Fibroblast of mammary gland (primary cell): ENCODE data around the gene ENTHD1.

Source experiments
- DNase-seq: peaks from one replicate; pipeline ENCODE4 v3.0.0-alpha.2; 2010; ENCODE audit warnings: low read depth
- H3K4me3 ChIP-seq: 2 replicates; pipeline ENCODE4 v1.5.1; 2011; ENCODE audit warnings: low read depth, mild to moderate bottlenecking, low read length, moderate library complexity; ENCODE audit not compliant: control insufficient read depth
- TF ChIP-seq, protein P1 (sequence below): conservative IDR thresholded peaks from 2 replicates; pipeline ENCODE4 v1.5.1; 2011; ENCODE audit warnings: low read depth, low read length, inconsistent platforms; ENCODE audit not compliant: control insufficient read depth, insufficient read depth

The ENTHD1 gene

DNA sequence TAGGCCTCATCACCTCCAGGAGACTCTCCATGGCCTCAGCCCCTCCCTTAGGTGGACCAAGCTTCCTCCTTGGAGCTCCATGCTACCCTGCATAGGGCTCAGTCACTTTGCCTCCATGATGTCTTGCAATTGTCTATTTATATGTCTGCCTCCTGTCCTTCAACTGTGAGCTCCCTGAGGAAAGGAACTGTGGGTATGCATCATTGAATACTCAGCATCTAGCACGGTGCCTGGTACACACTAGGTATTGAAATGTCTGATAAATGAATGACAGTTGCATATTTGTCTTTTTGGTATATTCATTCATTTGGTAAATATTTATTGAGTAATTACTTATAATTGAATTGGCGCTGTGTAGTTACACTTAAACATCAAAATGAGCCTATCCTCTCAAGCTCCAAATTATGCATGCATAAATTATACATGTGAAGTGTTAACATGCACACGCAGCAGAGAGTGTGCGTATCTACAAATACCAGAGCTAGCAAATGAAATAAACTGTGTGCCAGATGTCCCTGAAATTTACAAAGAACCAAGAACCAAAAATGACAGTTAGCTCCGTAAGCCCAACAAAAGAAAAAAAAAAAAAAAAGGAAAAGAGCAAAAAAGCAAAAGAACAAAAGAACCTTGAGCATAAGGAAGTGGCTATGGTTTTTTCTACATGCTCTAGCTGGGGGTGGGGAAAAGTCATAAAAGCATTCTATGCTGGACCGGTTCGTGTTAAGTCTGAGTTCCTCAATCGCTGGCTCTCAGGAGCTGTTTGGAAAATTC is 32.5 kb upstream of the ENTHD1 start:
- TF ChIP-seq, protein P1, sequence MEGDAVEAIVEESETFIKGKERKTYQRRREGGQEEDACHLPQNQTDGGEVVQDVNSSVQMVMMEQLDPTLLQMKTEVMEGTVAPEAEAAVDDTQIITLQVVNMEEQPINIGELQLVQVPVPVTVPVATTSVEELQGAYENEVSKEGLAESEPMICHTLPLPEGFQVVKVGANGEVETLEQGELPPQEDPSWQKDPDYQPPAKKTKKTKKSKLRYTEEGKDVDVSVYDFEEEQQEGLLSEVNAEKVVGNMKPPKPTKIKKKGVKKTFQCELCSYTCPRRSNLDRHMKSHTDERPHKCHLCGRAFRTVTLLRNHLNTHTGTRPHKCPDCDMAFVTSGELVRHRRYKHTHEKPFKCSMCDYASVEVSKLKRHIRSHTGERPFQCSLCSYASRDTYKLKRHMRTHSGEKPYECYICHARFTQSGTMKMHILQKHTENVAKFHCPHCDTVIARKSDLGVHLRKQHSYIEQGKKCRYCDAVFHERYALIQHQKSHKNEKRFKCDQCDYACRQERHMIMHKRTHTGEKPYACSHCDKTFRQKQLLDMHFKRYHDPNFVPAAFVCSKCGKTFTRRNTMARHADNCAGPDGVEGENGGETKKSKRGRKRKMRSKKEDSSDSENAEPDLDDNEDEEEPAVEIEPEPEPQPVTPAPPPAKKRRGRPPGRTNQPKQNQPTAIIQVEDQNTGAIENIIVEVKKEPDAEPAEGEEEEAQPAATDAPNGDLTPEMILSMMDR, result no peak
- DNase-seq, result no peak
- no peak overlapping the region for H3K4me3 ChIP-seq

DNA sequence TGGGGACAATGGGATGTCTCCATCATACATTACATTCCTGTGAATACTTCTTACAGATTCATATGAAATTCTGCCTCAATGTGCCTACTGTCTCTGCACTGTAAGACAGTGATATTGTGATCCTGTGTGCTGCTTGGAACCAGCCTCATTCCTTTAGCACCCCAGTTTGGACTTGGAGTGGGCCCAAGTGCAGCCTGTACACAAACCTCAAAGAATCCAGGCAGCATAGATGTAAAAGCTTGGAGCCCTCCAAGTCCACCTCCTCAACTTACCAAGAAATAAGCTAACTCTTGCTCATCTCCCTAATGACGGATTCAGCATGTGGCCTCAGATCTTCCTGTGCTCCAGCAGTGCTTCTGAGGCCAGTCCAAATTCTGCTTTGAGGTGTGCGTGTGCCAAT is 31.7 kb upstream of the ENTHD1 start:
- TF ChIP-seq, protein P1, result no peak
- H3K4me3 ChIP-seq, result no peak overlapping the region
- DNase-seq, result no peak

DNA sequence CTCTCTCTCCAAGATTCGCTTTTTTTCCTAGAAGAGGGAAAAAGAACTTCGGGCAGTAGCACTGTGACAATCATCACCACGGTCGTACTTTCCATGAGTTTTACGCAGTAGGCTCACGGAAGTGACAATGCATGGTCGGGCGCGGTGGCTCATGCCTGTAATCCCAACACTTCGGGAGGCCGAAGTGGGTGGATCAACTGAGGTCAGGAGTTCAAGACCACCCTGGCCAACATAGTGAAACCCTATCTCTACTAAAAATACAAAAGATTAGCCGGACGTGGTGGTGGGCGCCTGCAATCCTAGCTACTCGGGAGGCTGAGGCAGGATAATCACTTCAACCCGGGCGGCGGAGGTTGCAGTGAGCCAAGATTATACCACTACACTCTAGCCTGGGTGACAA is 30.7 kb upstream of the ENTHD1 start:
- TF ChIP-seq, protein P1, result no peak
- DNase-seq, result no peak
- no peak overlapping the region for H3K4me3 ChIP-seq

DNA sequence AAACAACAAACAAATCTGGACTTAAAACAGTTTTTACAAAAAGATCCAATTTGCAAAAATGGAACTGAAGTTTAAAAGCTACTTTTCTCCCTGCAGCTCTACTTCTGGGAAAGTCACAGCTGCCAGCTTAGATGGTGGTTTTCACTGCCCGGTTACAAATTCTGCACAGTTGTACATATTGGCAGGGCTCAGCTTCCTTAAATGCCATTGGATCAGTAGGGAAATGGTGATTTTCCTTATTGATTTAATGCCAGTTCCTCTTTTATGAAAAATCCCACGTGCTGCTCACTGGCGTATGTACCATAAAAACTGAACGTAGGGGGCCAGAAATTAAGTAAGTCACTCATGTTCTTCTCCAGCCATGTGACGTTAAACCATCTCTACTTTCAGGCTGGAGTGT is 30.1 kb upstream of the ENTHD1 start:
- H3K4me3 ChIP-seq, result no peak overlapping the region
- TF ChIP-seq, protein P1, result no peak

DNA sequence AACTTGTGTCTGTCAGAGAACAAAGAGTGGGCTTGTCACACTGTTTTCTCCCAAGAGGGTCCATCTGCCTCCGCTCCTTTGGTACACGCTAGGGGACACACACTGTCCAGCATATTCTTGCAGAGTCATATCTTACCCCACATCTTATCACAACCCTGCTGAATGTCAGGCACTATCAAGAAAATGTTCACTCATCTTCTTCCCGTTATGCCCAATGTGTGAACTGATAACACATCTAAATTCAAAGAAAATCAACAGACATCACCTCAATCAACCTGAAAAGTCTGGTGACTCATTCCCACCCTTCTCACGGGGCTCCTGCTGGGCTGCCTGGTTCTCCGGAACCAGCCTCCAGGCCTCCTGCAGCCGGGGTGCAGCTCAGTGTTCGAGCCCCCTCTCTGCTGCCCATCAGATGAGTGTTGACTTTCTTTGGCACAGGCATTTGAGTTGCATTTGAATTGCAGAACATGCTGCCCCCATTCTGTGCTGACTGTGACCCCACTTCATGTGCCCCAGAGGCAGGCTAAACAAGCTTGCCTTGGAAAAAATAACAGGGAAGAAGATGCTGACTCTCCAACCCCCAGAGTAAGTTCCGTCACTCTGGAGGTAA is 26.7 kb upstream of the ENTHD1 start:
- no peak for DNase-seq
- no peak overlapping the region for H3K4me3 ChIP-seq

More for the DNA sequence above, 30.1 kb upstream of the ENTHD1 start:
- no peak for DNase-seq

DNA sequence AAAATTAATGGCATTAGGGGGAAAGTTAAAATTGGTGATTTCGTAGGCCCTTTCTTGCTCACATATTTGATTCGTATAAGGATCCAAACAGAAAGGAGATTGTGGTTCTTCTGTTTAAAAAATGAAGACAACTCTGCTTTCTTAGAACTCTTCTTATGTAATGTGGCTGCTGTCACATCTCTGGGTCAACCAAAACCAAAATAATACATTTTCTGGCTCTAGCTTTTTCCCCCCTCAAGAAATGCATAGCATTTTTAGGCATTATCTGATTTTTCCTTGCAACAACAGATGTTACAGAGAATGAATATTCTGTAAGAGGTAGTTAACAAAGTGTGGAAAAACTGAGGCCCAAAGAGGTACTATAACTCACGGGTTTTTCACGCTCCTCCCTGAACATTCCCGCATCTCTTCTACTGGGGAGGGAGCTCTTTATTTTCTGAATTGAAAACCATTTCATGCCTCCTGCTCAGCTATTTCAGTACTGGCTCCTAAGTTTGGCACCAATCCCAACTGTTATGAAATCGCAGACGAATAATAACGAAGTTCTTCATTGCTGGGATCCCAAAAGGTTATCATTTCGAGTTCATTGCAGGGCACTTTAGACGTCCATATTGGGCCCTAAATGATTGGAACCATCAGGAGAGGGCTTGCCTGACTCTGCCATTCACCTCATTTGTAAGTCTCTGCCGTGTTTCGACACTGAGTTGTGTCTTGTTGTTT is 24.4 kb upstream of the ENTHD1 start:
- no peak overlapping the region for H3K4me3 ChIP-seq
- TF ChIP-seq, protein P1, result no peak
- peak; percentile 12 for DNase-seq

More for the DNA sequence above, 26.7 kb upstream of the ENTHD1 start:
- TF ChIP-seq, protein P1, result no peak
